ENCODE measurements around the gene HMBS. TPM values are rescaled to one million over a fixed set of nuclear protein-coding genes. Genes with fewer than 3 reads are reported as not detected.

The HMBS gene
- total RNA-seq, 1 experiment from 2014 or later: 61.6 TPM

- DNase-seq (ENCODE audit: low read depth, low spot score) (no peak), ATAC-seq (no peak)
- intact Hi-C loops (cut with micrococcal nuclease; ENCODE audit: unreplicated experiment) (no loop called here), in situ Hi-C loops (cut with HindIII; ENCODE audit: low pct_unique_long_range_greater_than_20kb, low sequenced_read_pairs) (no loop called here)
- ChIA-PET CTCF (no interaction called here), POLR2A (no interaction called here)
- no peak for TF ChIP-seq SIN3A (IDR thresholded peaks at IDR 0.05; ENCODE audit: borderline replicate concordance, insufficient read depth, low read depth, low read length)
- TF ChIP-seq CTCF (IDR thresholded peaks at IDR 0.05): no peak
- no peak for TF ChIP-seq TCF7L2 (IDR thresholded peaks at IDR 0.05; ENCODE audit: low read depth, low read length)
- TF ChIP-seq POLR2AphosphoS5 (IDR thresholded peaks at IDR 0.05; ENCODE audit: low read depth, low read length): no peak
- TF ChIP-seq REST (IDR thresholded peaks at IDR 0.05; ENCODE audit: insufficient read depth in 1 of 2, low read depth in 2 of 2, low read length in 1 of 2): no peak
- BruUV-seq (replicated peaks): no TSS peak
- H3K36me3 ChIP-seq (ENCODE audit: control insufficient read depth, insufficient read depth, low read length): no peaks in the 10 kb centered on the region
- no peaks in the 10 kb centered on the region for H3K4me1 ChIP-seq (ENCODE audit: control insufficient read depth, insufficient read depth, low read length)
- H3K27ac ChIP-seq (ENCODE audit: low read length): no peak overlapping the region
- H3K9me3 ChIP-seq (ENCODE audit: control insufficient read depth, insufficient read depth, low read depth, low read length): no peaks in the 10 kb centered on the region
- H3K4me3 ChIP-seq (ENCODE audit: low read depth in 2 of 2, low read length in 2 of 2): no peak overlapping the region
- no peaks in the 10 kb centered on the region for H3K27me3 ChIP-seq (ENCODE audit: control insufficient read depth, insufficient read depth, low read length)
Observed at GRCh38 chr11:119114351-119114750, 29.7 kb downstream of the HMBS start.

- ATAC-seq (no peak), DNase-seq (ENCODE audit: low read depth, low spot score) (no peak)
- BruUV-seq (replicated peaks): no TSS peak
- Histone ChIP-seq H3K9me3 (ENCODE audit: control insufficient read depth, insufficient read depth, low read depth, low read length) (no peaks in the 10 kb centered on the region), H3K27ac (ENCODE audit: low read length) (no peak overlapping the region), H3K4me3 (ENCODE audit: low read depth in 2 of 2, low read length in 2 of 2) (no peak overlapping the region), H3K27me3 (ENCODE audit: control insufficient read depth, insufficient read depth, low read length) (no peaks in the 10 kb centered on the region), H3K4me1 (ENCODE audit: control insufficient read depth, insufficient read depth, low read length) (peaks cover 4% of the 10 kb centered on the region), H3K36me3 (ENCODE audit: control insufficient read depth, insufficient read depth, low read length) (no peaks in the 10 kb centered on the region)
- ChIA-PET CTCF (no interaction called here), POLR2A (no interaction called here)
- intact Hi-C loops (cut with micrococcal nuclease; ENCODE audit: unreplicated experiment) (no loop called here), in situ Hi-C loops (cut with HindIII; ENCODE audit: low pct_unique_long_range_greater_than_20kb, low sequenced_read_pairs) (no loop called here)
- TF ChIP-seq SIN3A (IDR thresholded peaks at IDR 0.05; ENCODE audit: borderline replicate concordance, insufficient read depth, low read depth, low read length): no peak
- TF ChIP-seq TCF7L2 (IDR thresholded peaks at IDR 0.05; ENCODE audit: low read depth, low read length): no peak
- TF ChIP-seq CTCF (IDR thresholded peaks at IDR 0.05): no peak
- TF ChIP-seq POLR2AphosphoS5 (IDR thresholded peaks at IDR 0.05; ENCODE audit: low read depth, low read length): no peak
- TF ChIP-seq REST (IDR thresholded peaks at IDR 0.05; ENCODE audit: insufficient read depth in 1 of 2, low read depth in 2 of 2, low read length in 1 of 2): no peak
Observed at GRCh38 chr11:119115484-119116234, 31.0 kb downstream of the HMBS start.
